Loucy (cell line): ENCODE measurements around the gene METAP2.

Experiments
- H2AFZ ChIP-seq: fragments of 200-600 bp; sonication (generic); 2 replicates; pipeline ENCODE4 v1.6.0; 2016; ENCODE audit warnings: antibody characterized with exemption, mild to moderate bottlenecking, low read length, moderate library complexity
- H3F3A ChIP-seq: fragments of 200-600 bp; 2 replicates; pipeline ENCODE4 v1.6.0; 2016; ENCODE audit warnings: antibody characterized with exemption, low read depth, mild to moderate bottlenecking
- H3K27me3 ChIP-seq: fragments of 200-600 bp; sonication (generic); 2 replicates; pipeline ENCODE4 v1.6.1; 2014; ENCODE audit warnings: low read length, mild to moderate bottlenecking; ENCODE audit not compliant: insufficient read depth, poor library complexity, severe bottlenecking
- H3K36me3 ChIP-seq: fragments of 200-600 bp; sonication (generic); 2 replicates; pipeline ENCODE4 v1.6.1; 2016; ENCODE audit warnings: low read length; ENCODE audit not compliant: insufficient read depth
- H3K4me1 ChIP-seq: fragments of 200-600 bp; sonication (generic); 2 replicates; pipeline ENCODE4 v1.5.1; 2014; ENCODE audit warnings: low read length, mild to moderate bottlenecking; ENCODE audit not compliant: insufficient read depth, poor library complexity, severe bottlenecking
- H3K4me2 ChIP-seq: fragments of 200-600 bp; sonication (generic); 2 replicates; pipeline ENCODE4 v1.6.0; 2014; ENCODE audit warnings: antibody characterized with exemption, low read length, low read depth, mild to moderate bottlenecking; ENCODE audit not compliant: poor library complexity, severe bottlenecking
- H3K4me3 ChIP-seq: fragments of 200-600 bp; sonication (generic); 2 replicates; pipeline ENCODE4 v1.5.1; 2014; ENCODE audit warnings: low read length, mild to moderate bottlenecking, mixed read lengths; ENCODE audit not compliant: poor library complexity, severe bottlenecking
- H3K79me2 ChIP-seq: fragments of 200-600 bp; sonication (generic); 2 replicates; pipeline ENCODE4 v1.6.1; 2014; ENCODE audit warnings: low read length; ENCODE audit not compliant: insufficient read depth
- H3K9ac ChIP-seq: fragments of 200-600 bp; sonication (generic); 2 replicates; pipeline ENCODE4 v1.6.0; 2014; ENCODE audit warnings: mild to moderate bottlenecking, low read depth, low read length, moderate library complexity; ENCODE audit not compliant: poor library complexity, severe bottlenecking
- H3K9me2 ChIP-seq: fragments of 200-600 bp; sonication (generic); replicated peaks from 2 replicates; pipeline ENCODE4 v1.6.1; 2016; ENCODE audit warnings: low read depth, low read length, mixed read lengths
- H3K9me3 ChIP-seq: fragments of 200-600 bp; sonication (generic); 2 replicates; pipeline ENCODE4 v1.6.1; 2014; ENCODE audit warnings: mild to moderate bottlenecking, antibody characterized with exemption, low read length, low read depth; ENCODE audit not compliant: insufficient read depth
- H4K20me1 ChIP-seq: fragments of 200-600 bp; sonication (generic); 2 replicates; pipeline ENCODE4 v1.6.0; 2014; ENCODE audit warnings: antibody characterized with exemption, low read length, mild to moderate bottlenecking; ENCODE audit not compliant: insufficient read depth, poor library complexity, severe bottlenecking
- EZH2phosphoT487 ChIP-seq: fragments of 200-600 bp; IDR thresholded peaks from 2 replicates; pipeline ENCODE4 v1.6.1; 2018; ENCODE audit warnings: antibody characterized with exemption, mild to moderate bottlenecking, moderate library complexity, borderline replicate concordance
- TF ChIP-seq, protein P1 (sequence below): fragments of 200-600 bp; sonication (generic); conservative IDR thresholded peaks from 2 replicates; pipeline ENCODE4 v1.5.1; 2014; ENCODE audit warnings: mild to moderate bottlenecking, antibody characterized with exemption, low read length

METAP2 gene

DNA sequence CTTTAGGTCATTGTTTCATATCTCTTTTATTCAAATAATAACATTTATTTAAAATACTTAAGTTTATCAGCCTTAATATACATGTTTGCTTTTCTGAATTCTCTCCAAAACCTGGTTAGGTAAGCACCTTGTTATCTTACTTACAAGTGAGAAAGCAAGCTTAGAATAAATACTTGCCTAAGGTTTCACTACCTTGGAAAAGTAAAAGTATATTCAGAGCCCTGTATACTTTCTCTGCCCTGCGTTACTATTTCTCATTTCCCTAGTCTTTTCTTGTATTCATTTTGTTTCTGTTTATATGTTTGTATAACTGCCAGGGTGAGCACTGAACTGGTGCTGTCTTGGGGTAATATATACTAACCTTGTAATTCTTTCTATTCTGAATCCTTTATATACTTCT, 21.5 kb downstream of the METAP2 start:
- H3K36me3 ChIP-seq: peaks cover 82% of the 10 kb centered on the region
- H3K4me2 ChIP-seq: no peak overlapping the region
- no peaks in the 10 kb centered on the region for H3K9me3 ChIP-seq
- H3K9ac ChIP-seq: no peak overlapping the region
- H3K4me1 ChIP-seq: no peaks in the 10 kb centered on the region
- H2AFZ ChIP-seq: no peak overlapping the region
- H3K4me3 ChIP-seq: no peak overlapping the region
- TF ChIP-seq EZH2phosphoT487: no peak
- TF ChIP-seq, protein P1, sequence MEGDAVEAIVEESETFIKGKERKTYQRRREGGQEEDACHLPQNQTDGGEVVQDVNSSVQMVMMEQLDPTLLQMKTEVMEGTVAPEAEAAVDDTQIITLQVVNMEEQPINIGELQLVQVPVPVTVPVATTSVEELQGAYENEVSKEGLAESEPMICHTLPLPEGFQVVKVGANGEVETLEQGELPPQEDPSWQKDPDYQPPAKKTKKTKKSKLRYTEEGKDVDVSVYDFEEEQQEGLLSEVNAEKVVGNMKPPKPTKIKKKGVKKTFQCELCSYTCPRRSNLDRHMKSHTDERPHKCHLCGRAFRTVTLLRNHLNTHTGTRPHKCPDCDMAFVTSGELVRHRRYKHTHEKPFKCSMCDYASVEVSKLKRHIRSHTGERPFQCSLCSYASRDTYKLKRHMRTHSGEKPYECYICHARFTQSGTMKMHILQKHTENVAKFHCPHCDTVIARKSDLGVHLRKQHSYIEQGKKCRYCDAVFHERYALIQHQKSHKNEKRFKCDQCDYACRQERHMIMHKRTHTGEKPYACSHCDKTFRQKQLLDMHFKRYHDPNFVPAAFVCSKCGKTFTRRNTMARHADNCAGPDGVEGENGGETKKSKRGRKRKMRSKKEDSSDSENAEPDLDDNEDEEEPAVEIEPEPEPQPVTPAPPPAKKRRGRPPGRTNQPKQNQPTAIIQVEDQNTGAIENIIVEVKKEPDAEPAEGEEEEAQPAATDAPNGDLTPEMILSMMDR: no peak
- no peaks in the 10 kb centered on the region for H3F3A ChIP-seq
- peaks cover 13% of the 10 kb centered on the region; the same call in 1 of the 2 replicates for H3K79me2 ChIP-seq
- H4K20me1 ChIP-seq: no peaks in the 10 kb centered on the region
- no peaks in the 10 kb centered on the region for H3K27me3 ChIP-seq
- no peaks in the 10 kb centered on the region for H3K9me2 ChIP-seq

DNA sequence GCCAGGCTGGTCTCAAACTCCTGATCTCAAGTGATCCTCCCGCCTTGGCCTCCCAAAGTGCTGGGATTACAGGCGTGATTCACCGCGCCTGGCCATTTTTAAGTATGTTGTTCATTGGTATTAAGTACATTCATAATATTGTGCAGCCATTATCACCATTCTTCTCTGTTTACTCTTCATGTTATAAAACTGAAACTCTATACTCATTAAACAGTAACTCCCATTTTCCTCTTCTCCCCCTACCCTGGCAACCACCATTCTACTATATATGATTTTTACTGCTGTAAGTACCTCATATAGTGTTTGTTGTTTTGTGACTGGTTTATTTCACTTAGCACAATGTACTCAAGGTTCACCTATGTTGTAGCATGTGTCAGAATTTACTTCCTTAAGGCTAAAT, 23.1 kb downstream of the METAP2 start:
- Histone ChIP-seq H3K4me3 (no peak overlapping the region), H3K79me2 (peaks cover 8% of the 10 kb centered on the region; the same call in 1 of the 2 replicates), H3K4me1 (no peaks in the 10 kb centered on the region), H3K36me3 (peaks cover 71% of the 10 kb centered on the region), H4K20me1 (no peaks in the 10 kb centered on the region), H3K27me3 (no peaks in the 10 kb centered on the region), H3K9me2 (no peaks in the 10 kb centered on the region), H3K9me3 (no peaks in the 10 kb centered on the region), H3K4me2 (no peak overlapping the region), H3F3A (no peaks in the 10 kb centered on the region), H3K9ac (no peak overlapping the region), H2AFZ (no peak overlapping the region)
- no peak for TF ChIP-seq EZH2phosphoT487
- TF ChIP-seq, protein P1: no peak

DNA sequence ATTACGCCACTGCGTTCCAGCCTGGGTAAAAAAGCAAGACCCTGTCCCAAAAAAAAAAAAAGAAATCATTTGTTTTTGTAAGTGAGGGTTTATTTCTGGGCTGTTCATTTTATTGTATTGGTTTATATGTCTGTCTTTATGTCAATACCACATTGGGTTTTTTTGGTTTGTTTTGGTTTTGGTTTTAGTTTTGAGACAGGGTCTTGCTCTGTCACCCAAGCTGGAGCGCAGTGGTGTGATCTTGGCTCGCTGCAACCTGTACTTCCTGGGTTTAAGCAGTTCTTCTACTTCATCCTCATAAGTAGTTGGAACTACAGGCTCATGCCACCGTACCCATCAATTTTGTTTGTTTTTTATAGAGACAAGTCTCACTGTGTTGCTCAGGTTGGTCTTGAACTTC, 25.0 kb downstream of the METAP2 start:
- Histone ChIP-seq H3K4me3 (no peak overlapping the region), H3K36me3 (peaks cover 78% of the 10 kb centered on the region), H3K9me3 (no peaks in the 10 kb centered on the region)

More for the DNA sequence above, 25.0 kb downstream of the METAP2 start:
- TF ChIP-seq EZH2phosphoT487: no peak
- TF ChIP-seq, protein P1: no peak
- Histone ChIP-seq H3K4me2 (no peak overlapping the region), H3K4me1 (no peaks in the 10 kb centered on the region), H3K79me2 (peaks cover 16% of the 10 kb centered on the region), H3K9me2 (no peaks in the 10 kb centered on the region), H3K27me3 (no peaks in the 10 kb centered on the region), H2AFZ (no peak overlapping the region), H4K20me1 (no peaks in the 10 kb centered on the region), H3K9ac (no peak overlapping the region), H3F3A (no peaks in the 10 kb centered on the region)
